Prostate gland (tissue), 2 donors: ENCODE measurements around the gene SPCS1.

Source experiments
- CTCF ChIP-seq, 4 experiments: fragments of 200-600 bp in 2 of 4; fragments of 450-650 bp in 2 of 4; sonication (generic) in 2 of 4; IDR thresholded peaks; 1 replicate in 3 of 4; 2 replicates in 1 of 4; pipeline ENCODE4 v1.5.1; 2016 to 2019; ENCODE audit warnings: antibody characterized with exemption in 4 of 4, mild to moderate bottlenecking in 2 of 4, moderate library complexity in 2 of 4
- POLR2A ChIP-seq: fragments of 450-650 bp; IDR thresholded peaks from one replicate; pipeline ENCODE4 v1.6.1; 2016; ENCODE audit warnings: antibody characterized with exemption, mild to moderate bottlenecking
- POLR2AphosphoS5 ChIP-seq: sonication (generic); formaldehyde crosslinking; IDR thresholded peaks from one replicate; pipeline ENCODE4 v1.6.1; 2017; ENCODE audit warnings: antibody characterized with exemption

- TF ChIP-seq POLR2AphosphoS5 (no peak), CTCF (IDR thresholded peaks at IDR 0.05) (no peak), POLR2A (no peak)
Observed at GRCh38 chr3:52733256-52733891, 27.5 kb downstream of the SPCS1 start.
